ENCODE results near the gene MORN1.
"Not testable (repeated sequence)": the region's sequence is repeated elsewhere in the genome, so short reads cannot be mapped to it uniquely, and the experiment has no call there.

The MORN1 gene

GRCh38 chr1:2337081-2337480, 54.3 kb downstream of the MORN1 start:
- DNase-seq (ENCODE audit: low spot score), result no peak

- no peak for DNase-seq (ENCODE audit: low spot score)
These were observed 54.9 kb downstream of the MORN1 start for GRCh38 chr1:2336499-2336898.

- no peak for DNase-seq (ENCODE audit: low spot score)
These were observed 55.5 kb downstream of the MORN1 start for GRCh38 chr1:2335721-2336455.

- DNase-seq (ENCODE audit: low spot score), result no peak
These were observed 56.3 kb downstream of the MORN1 start for GRCh38 chr1:2334883-2335534.

GRCh38 chr1:2334366-2334765, 57.0 kb downstream of the MORN1 start:
- DNase-seq (ENCODE audit: low spot score), result no peak

- DNase-seq (ENCODE audit: low spot score), result not testable (repeated sequence)
These were observed 59.8 kb downstream of the MORN1 start for GRCh38 chr1:2331580-2331979.

- no peak for DNase-seq (ENCODE audit: low spot score)
These were observed 60.2 kb downstream of the MORN1 start for GRCh38 chr1:2331200-2331544.

- DNase-seq (ENCODE audit: low spot score), result no peak
These were observed 60.7 kb downstream of the MORN1 start for GRCh38 chr1:2330519-2331199.

- DNase-seq (ENCODE audit: low spot score), result no peak
These were observed 61.3 kb downstream of the MORN1 start for GRCh38 chr1:2330035-2330434.

- DNase-seq (ENCODE audit: low spot score), result no peak
These were observed 62.5 kb downstream of the MORN1 start for GRCh38 chr1:2328676-2329455.

GRCh38 chr1:2327841-2328240, 63.5 kb downstream of the MORN1 start:
- no peak for DNase-seq (ENCODE audit: low spot score)

GRCh38 chr1:2327162-2327561, 64.2 kb downstream of the MORN1 start:
- DNase-seq (ENCODE audit: low spot score), result not testable (repeated sequence)

- DNase-seq (ENCODE audit: low spot score), result no peak
These were observed 64.8 kb downstream of the MORN1 start for GRCh38 chr1:2326524-2326923.

GRCh38 chr1:2324553-2325366, 66.6 kb downstream of the MORN1 start:
- no peak for DNase-seq (ENCODE audit: low spot score)

GRCh38 chr1:2323451-2323974, 67.8 kb downstream of the MORN1 start:
- DNase-seq (ENCODE audit: low spot score), result no peak

GRCh38 chr1:2322581-2323211, 68.7 kb downstream of the MORN1 start:
- peak; percentile 45 for DNase-seq (ENCODE audit: low spot score)

GRCh38 chr1:2322065-2322571, 69.2 kb downstream of the MORN1 start:
- DNase-seq (ENCODE audit: low spot score), result peak; percentile 60

GRCh38 chr1:2320760-2321667, 70.3 kb downstream of the MORN1 start:
- no peak for DNase-seq (ENCODE audit: low spot score)

- no peak for DNase-seq (ENCODE audit: low spot score)
These were observed 71.3 kb downstream of the MORN1 start for GRCh38 chr1:2320006-2320405.

GRCh38 chr1:2319291-2319690, 72.1 kb downstream of the MORN1 start:
- no peak for DNase-seq (ENCODE audit: low spot score)

All from Ammon's horn (tissue), 1 donor.